ENCODE measurements around the gene ANKS1B.

The ANKS1B gene

GRCh38 chr12:99140017-99140720 lies 844.6 kb downstream of the ANKS1B start:
- no peak for TF ChIP-seq CTCF (IDR thresholded peaks at IDR 0.05; ENCODE audit: control insufficient read depth, insufficient read depth, low read depth, low read length, missing control alignments)
- H3K4me3 ChIP-seq (ENCODE audit: control insufficient read depth, low read depth, low read length): no peak overlapping the region
- no peak for DNase-seq (ENCODE audit: low read depth)

- no peak overlapping the region for H3K4me3 ChIP-seq (ENCODE audit: control insufficient read depth, low read depth, low read length)
- no peak for TF ChIP-seq CTCF (IDR thresholded peaks at IDR 0.05; ENCODE audit: control insufficient read depth, insufficient read depth, low read depth, low read length, missing control alignments)
- no peak for DNase-seq (ENCODE audit: low read depth)
Measured at GRCh38 chr12:99138393-99138792, 846.3 kb downstream of the ANKS1B start.

GRCh38 chr12:99137124-99137855 lies 847.4 kb downstream of the ANKS1B start:
- no peak for TF ChIP-seq CTCF (IDR thresholded peaks at IDR 0.05; ENCODE audit: control insufficient read depth, insufficient read depth, low read depth, low read length, missing control alignments)
- DNase-seq (ENCODE audit: low read depth): no peak
- H3K4me3 ChIP-seq (ENCODE audit: control insufficient read depth, low read depth, low read length): no peak overlapping the region

- H3K4me3 ChIP-seq (ENCODE audit: control insufficient read depth, low read depth, low read length): no peak overlapping the region
- TF ChIP-seq CTCF (IDR thresholded peaks at IDR 0.05; ENCODE audit: control insufficient read depth, insufficient read depth, low read depth, low read length, missing control alignments): no peak
- no peak for DNase-seq (ENCODE audit: low read depth)
Measured at GRCh38 chr12:99136516-99136915, 848.2 kb downstream of the ANKS1B start.

- H3K4me3 ChIP-seq (ENCODE audit: control insufficient read depth, low read depth, low read length): no peak overlapping the region
- TF ChIP-seq CTCF (IDR thresholded peaks at IDR 0.05; ENCODE audit: control insufficient read depth, insufficient read depth, low read depth, low read length, missing control alignments): no peak
- DNase-seq (ENCODE audit: low read depth): no peak
Measured at GRCh38 chr12:99135376-99135775, 849.4 kb downstream of the ANKS1B start.

GRCh38 chr12:99133401-99133800 lies 851.3 kb downstream of the ANKS1B start:
- DNase-seq (ENCODE audit: low read depth): no peak
- no peak for TF ChIP-seq CTCF (IDR thresholded peaks at IDR 0.05; ENCODE audit: control insufficient read depth, insufficient read depth, low read depth, low read length, missing control alignments)
- H3K4me3 ChIP-seq (ENCODE audit: control insufficient read depth, low read depth, low read length): no peak overlapping the region

Measured in AG09309 (cell line).